Activated T-cell treated with anti-CD3 and anti-CD28 coated beads, Interleukin-2, amount 50 U/mL, for 48 hours (primary cell): ENCODE results near the gene SUN2.

Experiments used
- DNase-seq, 2 experiments: peaks; one replicate each; pipeline ENCODE4 v3.0.0-alpha.2; 2020

SUN2 gene

GRCh38 chr22:38753948-38754750 is 1.6 kb downstream of the SUN2 start:
- DNase-seq, result peak in 1 of 2 experiments; percentile 57

- peak; percentile 79 to 81 for DNase-seq
Measured at GRCh38 chr22:38751422-38752346, 4.1 kb downstream of the SUN2 start.

- DNase-seq, result no peak
Measured at GRCh38 chr22:38751066-38751421, 4.8 kb downstream of the SUN2 start.

- DNase-seq, result no peak
Measured at GRCh38 chr22:38750638-38751037, 5.2 kb downstream of the SUN2 start.

- no peak for DNase-seq
Measured at GRCh38 chr22:38750104-38750503, 5.7 kb downstream of the SUN2 start.

GRCh38 chr22:38748487-38749136 is 7.2 kb downstream of the SUN2 start:
- DNase-seq, result no peak

GRCh38 chr22:38745676-38746460 is 9.9 kb downstream of the SUN2 start:
- no peak for DNase-seq

GRCh38 chr22:38744981-38745380 is 10.8 kb downstream of the SUN2 start:
- DNase-seq, result no peak

GRCh38 chr22:38742176-38742942 is 13.4 kb downstream of the SUN2 start:
- DNase-seq, result no peak

GRCh38 chr22:38741576-38741975 is 14.2 kb downstream of the SUN2 start:
- no peak for DNase-seq

GRCh38 chr22:38741166-38741565 is 14.6 kb downstream of the SUN2 start:
- no peak for DNase-seq

- no peak for DNase-seq
Measured at GRCh38 chr22:38740754-38741153, 15.0 kb downstream of the SUN2 start.

GRCh38 chr22:38740116-38740723 is 15.6 kb downstream of the SUN2 start:
- no peak for DNase-seq

GRCh38 chr22:38739300-38740055 is 16.3 kb downstream of the SUN2 start:
- DNase-seq, result no peak

GRCh38 chr22:38738475-38739070 is 17.2 kb downstream of the SUN2 start:
- DNase-seq, result no peak

GRCh38 chr22:38737302-38738060 is 18.3 kb downstream of the SUN2 start:
- DNase-seq, result peak in 1 of 2 experiments; percentile 27

- peak in 1 of 2 experiments; percentile 34 for DNase-seq
Measured at GRCh38 chr22:38736257-38736570, 19.6 kb downstream of the SUN2 start.

GRCh38 chr22:38735465-38736256 is 20.1 kb downstream of the SUN2 start:
- DNase-seq, result peak in 1 of 2 experiments; percentile 39

GRCh38 chr22:38735126-38735464 is 20.7 kb downstream of the SUN2 start:
- DNase-seq, result no peak
